K562 treated with DMSO at 1 percent for 48 hours (cell line): ENCODE data around the gene PIK3R3. TPM values are rescaled to one million over a fixed set of nuclear protein-coding genes. Genes with fewer than 3 reads are reported as not detected.

Experiments
- total RNA-seq: library from RNA; unstranded; fragments of 300-600 nt; gene quantifications from 2 replicates; pipeline ENCODE4 v1.2.3, GENCODE V29; 2022; ENCODE audit warnings: low replicate concordance; ENCODE audit errors: extremely low read depth

Gene PIK3R3
- total RNA-seq, result not detected in 2 replicates

GRCh38 chr1:46132529-46133180 lies at the start of gene PIK3R3:
TSS of gene PIK3R3 (minus strand) at chr1:46132629. CDS start at chr1:46131952, 677 bp downstream.

DNA sequence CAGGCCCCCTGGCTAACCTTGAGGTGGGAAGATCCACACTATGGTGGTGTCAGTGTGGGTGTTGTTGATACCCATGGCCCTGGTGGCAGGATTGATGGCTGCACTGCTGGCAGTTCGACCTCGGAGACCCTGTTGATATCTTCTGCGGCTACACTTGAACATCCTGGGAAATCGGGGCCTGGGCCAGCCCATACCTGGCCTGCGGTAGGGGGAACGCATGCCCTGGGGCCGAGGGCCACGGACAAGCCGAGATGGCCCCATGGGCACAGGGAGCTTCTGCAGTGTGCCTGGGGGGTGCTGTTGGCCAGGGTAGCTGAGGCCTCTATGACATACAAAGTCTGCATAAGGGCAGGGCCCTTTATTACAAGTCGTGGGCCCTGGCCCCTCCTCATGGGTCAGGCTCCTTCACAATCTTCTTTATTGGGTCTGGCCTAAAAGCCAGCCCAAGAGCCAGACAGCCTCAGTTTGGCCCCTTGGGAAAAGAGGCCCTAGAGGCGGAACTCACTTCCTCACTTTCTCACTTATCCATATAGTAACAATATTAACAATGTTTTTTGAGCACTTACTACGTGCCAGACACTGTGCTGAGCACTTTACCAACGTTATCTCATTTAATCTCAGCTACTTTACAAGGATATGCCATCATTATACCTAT lies 43.9 kb upstream of the PIK3R3 start, which contains the start of gene P3R3URF:
Gene P3R3URF, minus strand, starts transcription at position 278 of the 655 bp plus-strand sequence. Its CDS starts 17 bp downstream, at position 261.

GRCh38 chr1:46174448-46175231 lies 42.2 kb upstream of the PIK3R3 start, which contains the start of gene TSPAN1:
TSS of gene TSPAN1 (plus strand) at chr1:46175087. CDS start at chr1:46181108, 6,021 bp downstream.

Other genes starting within 250 kb of the PIK3R3 start
- not detected in 2 replicates for gene TSPAN1, start 42.5 kb upstream of the PIK3R3 start, total RNA-seq
- gene P3R3URF, start 43.9 kb upstream of the PIK3R3 start, total RNA-seq, result not detected in 2 replicates
- gene POMGNT1, start 65.8 kb upstream of the PIK3R3 start, total RNA-seq, result not detected in 2 replicates
- not detected in 2 replicates for gene LURAP1, start 70.7 kb upstream of the PIK3R3 start, total RNA-seq
- gene RAD54L, start 115.1 kb upstream of the PIK3R3 start, total RNA-seq, result not detected in 2 replicates
- gene LRRC41, start 171.0 kb upstream of the PIK3R3 start, total RNA-seq, result 133 TPM in 1 of 2 replicates, not detected in the other
- gene UQCRH, start 171.1 kb upstream of the PIK3R3 start, total RNA-seq, result 2,170 TPM in 1 of 2 replicates, not detected in the other
- gene NSUN4, start 208.2 kb upstream of the PIK3R3 start, total RNA-seq, result not detected in 2 replicates